GM18951 (cell line): ENCODE measurements around the gene NDRG3.

Source experiments
- POLR2A ChIP-seq: IDR thresholded peaks from 4 replicates; pipeline ENCODE4 v1.6.1; 2011; ENCODE audit warnings: mild to moderate bottlenecking; ENCODE audit not compliant: insufficient read length, insufficient read depth; ENCODE audit errors: extremely low read depth
- in situ Hi-C: fragments of 300-500 bp; cut with MboI; formaldehyde crosslinking; loops from one replicate; pipeline ENCODE4 v1.12.0; 2022; ENCODE audit warnings: low sequenced_read_pairs, mixed read lengths, inconsistent platforms; ENCODE audit not compliant: unreplicated experiment

Gene NDRG3

GRCh38 chr20:36634342-36634741, 111.5 kb downstream of the NDRG3 start:
- no peak for TF ChIP-seq POLR2A
- in situ Hi-C loops = no loop called here

GRCh38 chr20:36633285-36633772, 112.6 kb downstream of the NDRG3 start:
- in situ Hi-C loops = no loop called here
- no peak for TF ChIP-seq POLR2A

- in situ Hi-C loops = no loop called here
- TF ChIP-seq POLR2A = no peak
These were observed 113.2 kb downstream of the NDRG3 start for GRCh38 chr20:36632487-36633284.

DNA sequence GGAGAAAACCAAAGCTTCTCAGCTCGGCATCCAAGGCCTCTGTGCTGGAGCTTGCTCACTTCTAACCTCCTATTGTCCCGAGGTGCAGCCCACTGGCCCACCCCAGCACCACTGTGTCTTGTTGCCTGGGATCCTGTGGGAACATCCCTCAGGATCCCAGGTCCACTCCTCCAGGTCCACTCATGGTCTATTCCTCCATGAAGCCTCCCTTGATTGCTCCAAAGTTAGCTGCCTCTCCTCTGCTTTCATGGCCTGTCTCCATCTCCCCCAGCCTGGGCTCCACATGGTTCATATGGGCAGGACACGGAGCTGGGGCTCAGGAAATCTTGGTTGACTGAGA, 113.8 kb downstream of the NDRG3 start:
- no peak for TF ChIP-seq POLR2A
- in situ Hi-C loops = no loop called here

DNA sequence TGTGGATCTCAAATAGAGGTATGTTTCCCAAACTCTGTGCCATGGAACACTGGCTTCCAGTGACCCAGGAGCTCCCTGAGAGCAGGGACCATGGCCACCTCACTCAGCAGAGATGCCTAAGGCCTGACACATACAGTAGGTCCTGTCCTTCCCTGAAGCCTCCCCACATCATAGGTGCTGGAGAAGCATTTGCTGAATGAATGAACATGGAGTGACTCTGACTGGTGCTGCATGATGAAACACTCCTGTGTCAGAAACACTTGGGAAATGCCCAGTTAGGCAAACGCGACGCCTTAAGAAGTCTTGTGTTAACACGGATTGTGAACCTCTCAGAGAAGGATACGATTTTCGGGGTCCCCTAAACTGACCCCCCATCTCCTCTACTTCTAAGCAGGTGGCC, 114.2 kb downstream of the NDRG3 start:
- no peak for TF ChIP-seq POLR2A
- in situ Hi-C loops = no loop called here

DNA sequence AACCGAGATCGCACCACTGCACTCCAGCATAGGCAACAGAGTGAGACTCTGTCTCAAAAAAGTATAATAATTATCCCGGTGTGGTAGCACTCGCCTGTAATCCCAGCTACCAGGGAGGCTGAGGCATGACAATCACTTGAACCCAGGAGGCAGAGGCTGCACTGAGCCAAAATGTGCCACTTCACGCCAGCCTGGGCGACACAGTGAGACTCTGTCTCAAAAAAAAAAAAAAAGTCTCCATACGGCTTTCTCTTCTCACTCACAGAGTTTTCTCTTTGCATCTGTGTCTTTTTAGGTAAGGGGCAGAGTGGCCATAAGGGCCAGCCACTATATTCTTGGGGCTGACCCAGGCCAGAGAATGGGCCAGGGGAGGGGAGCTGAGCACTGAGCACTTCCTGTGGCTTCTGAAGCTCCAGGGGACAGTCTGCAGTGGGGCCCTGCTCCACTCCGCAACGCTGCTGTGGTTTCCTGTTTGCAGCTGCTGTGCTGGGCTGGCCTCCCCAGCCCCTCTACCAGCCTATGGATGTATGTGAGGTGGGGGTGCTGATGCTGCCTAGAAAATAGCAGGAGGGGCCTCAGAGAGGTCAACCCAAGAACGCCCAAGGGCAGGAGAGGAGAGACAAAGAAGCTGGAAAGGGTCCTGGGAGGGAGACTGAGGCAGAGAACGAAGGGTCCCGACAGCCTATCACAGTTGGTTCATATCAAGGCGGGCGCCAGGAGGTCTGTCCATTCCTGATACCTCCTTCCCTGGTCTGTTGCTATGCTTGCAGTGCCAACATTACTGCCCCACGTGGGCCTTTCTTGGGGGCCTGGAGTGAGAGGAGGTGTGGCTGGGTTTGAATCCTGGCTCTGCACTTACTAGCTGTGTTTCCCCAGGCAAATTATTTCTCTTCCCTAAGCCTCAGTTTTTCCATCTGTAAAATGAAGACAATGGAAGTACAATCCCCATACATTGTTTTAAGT, 115.9 kb downstream of the NDRG3 start:
- no peak for TF ChIP-seq POLR2A
- in situ Hi-C loops = no loop called here

DNA sequence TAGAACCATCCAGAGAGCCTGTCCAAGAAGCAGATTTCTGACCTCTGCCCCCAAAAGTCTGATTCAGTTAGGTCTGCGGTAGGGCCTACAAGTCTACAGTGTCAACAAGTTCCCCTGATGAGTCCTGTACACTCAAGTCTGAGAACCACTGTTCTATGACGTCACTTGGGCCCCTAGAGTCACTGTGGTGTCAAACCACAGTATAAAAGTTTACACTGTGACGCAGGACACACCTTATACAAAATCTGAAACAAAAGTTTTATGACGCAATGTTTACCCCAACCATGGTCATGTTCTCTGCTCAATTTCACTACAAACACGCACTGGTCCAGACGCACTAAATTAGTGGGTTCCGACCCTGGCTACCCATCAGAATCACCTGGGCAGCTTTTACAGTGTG, 117.8 kb downstream of the NDRG3 start:
- TF ChIP-seq POLR2A = no peak

GRCh38 chr20:36624944-36625324, 121.0 kb downstream of the NDRG3 start:
- in situ Hi-C loops = loop anchor here (25.0 kb wide), 1 partner anchor 262 kb away; the partner anchor contains the start of gene TLDC2
- TF ChIP-seq POLR2A = no peak

More for the DNA sequence above, 117.8 kb downstream of the NDRG3 start:
- in situ Hi-C loops = no loop called here

DNA sequence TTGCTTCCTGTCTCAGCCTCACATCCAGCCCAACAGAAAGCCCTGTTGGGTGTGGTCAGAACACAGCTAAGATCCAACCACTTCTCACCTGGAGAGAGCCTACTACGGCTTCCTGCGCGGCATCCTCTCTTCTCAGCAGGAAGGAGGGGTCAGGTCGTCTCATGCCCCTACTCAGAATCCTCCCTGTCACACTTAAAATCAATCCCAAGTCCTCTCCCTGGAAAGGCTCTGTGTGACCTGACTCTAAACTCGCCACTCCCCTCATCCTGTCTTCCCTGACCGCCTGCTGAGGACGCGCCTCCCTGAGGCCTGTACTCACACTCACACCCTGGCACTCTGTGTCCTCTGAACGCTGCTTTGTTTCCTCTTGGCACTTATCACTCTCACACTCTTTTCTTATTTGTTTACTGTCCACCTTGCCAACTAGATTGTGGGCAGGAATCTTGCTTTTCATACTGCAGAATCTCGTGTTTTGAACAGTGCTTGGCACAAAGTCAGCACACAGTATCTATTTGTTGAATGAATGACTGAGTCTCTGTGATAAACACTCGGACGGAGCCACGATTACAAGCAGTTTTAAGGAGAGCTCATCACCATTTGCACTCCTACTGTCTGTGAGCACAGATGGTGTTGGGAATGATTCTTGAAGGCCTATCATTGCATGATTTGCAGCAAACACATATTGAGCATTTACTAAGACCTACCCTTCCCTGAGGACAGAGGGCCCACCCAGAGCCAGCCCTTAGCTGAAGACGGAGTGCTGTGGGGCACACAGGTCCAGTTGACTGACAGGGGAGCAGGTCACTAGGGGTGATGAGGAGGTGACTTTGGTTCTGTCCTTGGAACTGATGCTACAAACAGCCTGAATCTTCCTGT, 121.6 kb downstream of the NDRG3 start:
- in situ Hi-C loops = loop anchor here (25.0 kb wide), 1 partner anchor 263 kb away; the partner anchor contains the start of gene TLDC2

DNA sequence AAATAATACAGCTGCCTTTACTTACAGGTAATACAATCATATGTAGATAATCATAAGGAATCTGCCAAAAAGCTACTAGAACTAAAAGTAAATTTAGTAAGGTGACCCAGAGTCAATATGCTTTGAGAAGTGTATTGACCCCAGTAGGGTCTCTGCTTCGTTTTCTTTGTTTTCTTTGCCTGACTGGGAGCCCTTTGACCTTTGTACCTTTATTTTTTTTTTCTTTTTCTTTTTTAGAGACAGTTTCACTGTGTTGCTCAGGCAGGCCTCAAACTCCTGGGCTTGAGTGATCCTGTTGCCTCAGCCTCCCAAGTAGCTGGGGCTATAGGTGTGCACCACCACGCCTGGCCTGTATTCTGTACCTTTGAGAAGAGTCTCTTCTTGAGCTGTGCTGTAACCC, 122.4 kb downstream of the NDRG3 start:
- in situ Hi-C loops = loop anchor here (25.0 kb wide), 1 partner anchor 264 kb away; the partner anchor contains the start of gene TLDC2
- no peak for TF ChIP-seq POLR2A

More for the DNA sequence above, 121.6 kb downstream of the NDRG3 start:
- TF ChIP-seq POLR2A = no peak

DNA sequence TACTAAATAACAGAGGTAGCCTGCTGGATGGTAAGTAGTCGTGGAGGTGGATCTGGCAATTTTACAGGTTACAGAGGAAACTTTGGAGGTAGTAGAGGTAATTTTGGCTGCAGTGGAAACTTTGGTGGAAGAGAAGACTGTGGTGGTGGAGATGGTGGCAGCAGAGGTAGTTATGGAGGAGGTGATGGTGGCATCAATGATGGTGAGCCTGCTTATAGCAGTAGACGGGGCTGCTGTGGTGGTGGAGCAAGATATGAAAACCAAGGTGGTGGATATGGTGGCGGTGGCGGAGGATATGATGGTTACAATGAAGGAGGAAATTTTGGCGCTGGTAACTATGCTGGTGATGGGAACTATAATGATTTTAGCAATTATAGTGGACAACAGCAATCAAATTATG, 125.0 kb downstream of the NDRG3 start:
- in situ Hi-C loops = loop anchor here (25.0 kb wide), 1 partner anchor 266 kb away; the partner anchor contains the start of gene TLDC2

More for the DNA sequence above, 125.0 kb downstream of the NDRG3 start:
- no peak for TF ChIP-seq POLR2A
